ENCODE results near the gene SMURF1. TPM values are rescaled to one million over a fixed set of nuclear protein-coding genes. Genes with fewer than 3 reads are reported as not detected.
"Not testable (repeated sequence)": the region's sequence is repeated elsewhere in the genome, so short reads cannot be mapped to it uniquely, and the experiment has no call there.

The SMURF1 gene
- total RNA-seq, 1 donor from 2014 or later, result 9.0 TPM

DNA sequence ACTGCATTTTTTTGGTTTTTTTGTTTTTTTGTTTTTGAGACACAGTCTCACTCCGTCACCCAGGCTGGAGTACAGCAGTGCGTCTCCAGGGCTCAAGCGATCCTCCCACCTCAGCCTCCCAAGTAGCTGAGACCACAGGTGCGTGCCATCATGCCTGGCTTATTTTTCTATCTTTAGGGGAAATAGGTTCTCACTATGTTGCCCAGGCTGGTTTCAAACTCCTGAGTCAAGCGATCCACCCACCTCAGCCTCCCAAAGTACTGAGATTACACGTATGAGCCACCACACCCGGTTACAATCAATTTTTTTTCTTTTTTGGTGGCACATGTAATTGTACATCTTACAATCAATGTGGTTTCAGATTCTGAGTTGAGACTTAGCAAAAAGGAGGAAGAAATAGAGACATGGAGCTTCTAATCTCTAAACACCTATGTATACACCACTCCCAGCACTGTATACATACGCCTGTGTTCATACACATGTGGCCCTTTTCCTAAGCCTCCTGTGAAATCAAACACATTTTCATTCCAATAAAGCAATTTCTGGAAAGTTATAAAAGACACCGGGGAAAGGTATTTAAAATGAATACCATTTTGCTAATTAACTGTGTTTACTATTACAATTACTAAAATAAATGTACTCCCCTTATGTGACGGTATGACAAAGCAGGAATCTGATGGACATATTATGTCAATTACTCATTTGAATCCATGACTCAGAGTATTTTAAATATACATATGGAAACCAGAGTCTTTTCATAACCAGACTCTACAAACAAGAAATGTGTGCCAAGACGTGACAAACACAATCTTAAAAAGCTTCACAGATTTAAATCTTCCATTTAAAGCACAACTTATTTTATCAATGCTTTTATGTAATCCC, 40.9 kb downstream of the SMURF1 start:
- ATAC-seq (ENCODE audit: poor library complexity) (no peak), DNase-seq (no peak)
- intact Hi-C loops (cut with DNase I), result no loop called here

DNA sequence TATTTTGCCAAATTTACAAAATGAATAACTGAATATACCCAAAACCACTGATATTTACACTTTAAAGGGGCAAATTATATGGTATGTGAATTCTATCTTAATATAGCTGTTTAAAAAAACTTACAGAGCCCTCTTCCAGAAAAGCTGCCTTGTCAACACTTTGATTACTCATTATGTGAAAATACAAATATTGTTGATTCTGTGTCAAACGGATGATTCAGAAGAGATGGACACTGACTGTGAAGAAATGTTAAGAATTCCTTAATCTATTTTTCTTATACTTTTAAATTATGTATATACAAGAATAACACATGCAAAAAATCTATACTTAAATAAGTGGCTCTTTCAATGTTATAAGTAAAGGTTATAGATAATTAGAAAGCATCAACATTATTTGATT, 41.5 kb downstream of the SMURF1 start:
- intact Hi-C loops (cut with DNase I), result no loop called here
- no peak for DNase-seq
- no peak for ATAC-seq (ENCODE audit: poor library complexity)

DNA sequence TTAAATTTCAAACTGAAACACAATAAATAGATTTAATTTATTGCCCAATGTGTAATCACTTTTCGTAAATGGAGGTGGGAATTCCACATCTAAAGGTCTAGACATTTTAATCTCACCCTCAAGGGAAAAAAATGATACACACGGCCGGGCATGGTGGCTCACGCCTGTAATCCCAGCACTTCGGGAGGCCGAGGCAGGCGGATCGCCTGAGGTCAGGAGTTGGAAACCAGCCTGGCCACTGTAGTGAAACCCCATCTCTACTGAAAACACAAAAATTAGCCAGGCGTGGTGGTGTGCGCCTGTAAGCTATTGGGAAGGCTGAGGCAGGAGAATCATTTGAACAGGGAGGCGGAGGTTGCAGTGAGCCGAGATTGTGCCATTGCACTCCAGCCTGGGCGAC, 42.4 kb downstream of the SMURF1 start:
- ATAC-seq (ENCODE audit: poor library complexity); intact Hi-C loops (cut with DNase I); DNase-seq: not testable (repeated sequence)

DNA sequence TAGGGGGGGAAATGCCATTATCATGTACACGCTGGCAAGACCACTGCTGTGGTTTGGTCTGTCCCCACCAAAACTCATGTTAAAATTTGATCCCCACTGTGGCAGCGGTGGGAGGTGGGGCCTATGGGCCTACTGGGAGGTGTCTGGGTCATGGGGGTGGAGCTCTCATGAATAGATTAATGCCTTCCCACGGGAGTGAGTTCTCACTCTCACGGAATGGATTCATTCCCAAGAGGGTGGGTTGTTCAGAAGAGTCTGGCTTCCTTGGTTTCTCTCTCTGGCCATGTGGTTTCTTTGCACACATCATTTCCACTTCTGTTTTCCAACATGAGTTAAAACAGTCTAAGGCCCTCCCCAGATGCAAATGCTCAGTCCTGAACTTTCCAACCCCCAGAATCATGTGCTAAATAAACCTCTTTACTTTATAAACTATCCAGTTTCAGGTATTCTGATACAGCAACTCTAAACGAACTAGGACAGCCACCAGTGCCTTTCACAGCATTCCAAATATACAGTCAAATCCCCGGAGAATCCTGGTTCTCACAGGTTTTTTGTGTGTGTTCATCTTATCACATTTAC, 44.3 kb downstream of the SMURF1 start:
- DNase-seq, result no peak

DNA sequence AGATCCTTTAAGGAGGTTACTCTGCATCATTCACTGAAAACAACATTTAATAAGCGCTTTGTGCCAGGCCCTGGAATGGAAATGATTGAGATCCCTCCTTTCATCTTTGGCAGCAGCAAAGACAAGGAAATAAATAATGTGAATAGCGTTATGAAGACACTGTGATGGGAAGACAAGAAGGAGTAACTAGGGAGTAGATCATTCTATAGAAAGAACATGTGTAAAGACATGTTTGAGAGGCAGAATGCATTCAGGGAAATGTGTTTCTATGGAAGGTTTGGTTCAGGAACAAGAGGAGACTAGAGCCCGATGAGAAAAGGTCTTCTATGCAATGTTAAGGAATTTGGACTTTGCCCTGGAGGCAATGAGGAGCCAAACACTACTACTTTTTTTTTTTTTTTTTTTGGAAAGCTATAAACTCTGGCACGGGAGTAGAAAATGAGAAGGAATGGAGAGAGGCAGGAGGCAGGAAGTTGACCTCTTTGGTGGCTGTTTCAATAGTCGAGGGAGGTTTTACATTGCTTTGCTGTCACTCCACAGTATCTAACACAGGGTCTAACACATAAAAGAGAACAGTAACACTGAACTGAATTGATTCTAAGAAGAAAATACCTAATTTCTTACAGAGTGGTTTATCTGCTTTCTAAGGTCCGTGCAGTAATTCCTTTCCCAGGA, 44.9 kb downstream of the SMURF1 start:
- DNase-seq (no peak), ATAC-seq (ENCODE audit: poor library complexity) (peak; percentile 41)
- intact Hi-C loops (cut with DNase I), result no loop called here

More for the DNA sequence above, 44.3 kb downstream of the SMURF1 start:
- peak; percentile 38 for ATAC-seq (ENCODE audit: poor library complexity)
- intact Hi-C loops (cut with DNase I), result no loop called here

DNA sequence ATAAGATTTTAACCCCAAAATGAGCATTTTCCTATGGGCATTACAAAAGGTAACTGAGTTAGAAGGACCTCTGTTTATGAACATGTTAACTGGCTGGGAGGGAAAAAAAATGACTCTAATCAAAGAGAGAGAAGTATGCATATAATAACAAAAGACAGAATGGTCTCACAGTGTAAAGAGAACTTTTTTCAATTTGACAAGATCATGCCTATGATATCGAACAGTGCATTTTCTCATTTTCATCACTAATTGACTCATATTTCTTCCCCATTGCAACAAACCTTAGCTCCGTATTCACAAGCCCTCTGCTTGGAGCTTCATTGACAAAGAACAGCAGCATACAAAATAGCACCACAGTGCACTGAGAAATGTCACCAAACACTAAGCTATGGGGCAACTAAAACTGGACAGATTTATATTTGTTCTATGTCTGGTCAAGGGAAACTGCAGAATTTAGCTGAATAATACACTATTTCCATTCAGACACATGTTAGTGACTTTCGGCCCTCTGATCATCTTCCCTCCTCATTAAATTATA, 45.6 kb downstream of the SMURF1 start:
- ATAC-seq (ENCODE audit: poor library complexity), result no peak
- intact Hi-C loops (cut with DNase I), result no loop called here
- DNase-seq, result no peak

DNA sequence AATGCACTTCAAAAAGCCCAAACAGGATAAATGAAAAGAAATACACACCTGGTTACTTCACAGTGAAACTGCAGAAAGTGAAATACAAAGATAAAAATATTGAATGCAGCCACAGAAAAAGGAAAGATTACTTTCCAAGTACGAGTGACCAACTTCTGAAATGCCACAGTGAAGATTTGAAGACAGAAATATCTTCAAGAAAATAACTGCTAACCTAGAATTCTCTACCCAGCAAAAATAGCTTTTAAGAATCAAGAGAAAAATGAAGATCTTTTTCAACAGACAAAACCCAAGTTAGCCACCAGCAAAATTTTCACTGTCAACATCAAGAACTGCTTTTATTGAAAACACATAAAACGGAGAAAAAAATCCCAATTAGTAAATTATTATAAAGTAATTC, 46.2 kb downstream of the SMURF1 start:
- no peak for ATAC-seq (ENCODE audit: poor library complexity)
- intact Hi-C loops (cut with DNase I), result no loop called here

DNA sequence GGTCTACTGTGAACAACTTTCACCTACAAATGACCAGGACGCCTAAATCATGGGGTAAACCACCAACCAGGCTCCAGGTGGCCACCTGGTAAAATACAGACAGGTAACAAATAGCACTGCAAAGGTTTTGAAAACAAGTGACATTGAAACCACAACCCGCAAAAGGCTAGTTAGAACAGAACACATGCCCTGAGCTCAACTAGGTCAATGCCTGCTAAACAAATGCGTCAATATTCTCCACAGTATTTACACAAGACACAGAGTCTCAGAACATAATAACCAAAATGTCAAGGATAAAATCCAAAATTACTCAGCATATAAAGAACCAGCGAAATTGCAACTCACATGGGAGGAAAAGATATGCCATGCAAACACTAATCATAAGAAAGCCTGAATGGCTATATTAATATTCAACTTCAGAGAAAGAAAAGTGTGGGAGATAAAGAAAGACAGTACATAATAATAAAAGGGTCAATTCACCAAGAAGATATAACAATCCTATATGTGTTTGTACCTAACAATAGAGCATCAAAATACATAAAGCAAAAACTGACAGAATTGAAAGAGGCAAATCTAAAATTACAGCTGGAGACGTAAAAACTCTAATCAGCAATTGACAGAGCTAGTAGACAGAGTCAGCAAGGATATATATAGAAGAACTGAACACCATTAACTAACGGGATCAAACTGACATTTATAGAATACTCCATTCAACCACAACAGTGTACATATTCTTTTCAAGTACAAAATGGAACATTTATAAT, 47.6 kb downstream of the SMURF1 start:
- DNase-seq, result no peak
- intact Hi-C loops (cut with DNase I), result no loop called here
- ATAC-seq (ENCODE audit: poor library complexity), result peak; percentile 75

More for the DNA sequence above, 46.2 kb downstream of the SMURF1 start:
- no peak for DNase-seq

DNA sequence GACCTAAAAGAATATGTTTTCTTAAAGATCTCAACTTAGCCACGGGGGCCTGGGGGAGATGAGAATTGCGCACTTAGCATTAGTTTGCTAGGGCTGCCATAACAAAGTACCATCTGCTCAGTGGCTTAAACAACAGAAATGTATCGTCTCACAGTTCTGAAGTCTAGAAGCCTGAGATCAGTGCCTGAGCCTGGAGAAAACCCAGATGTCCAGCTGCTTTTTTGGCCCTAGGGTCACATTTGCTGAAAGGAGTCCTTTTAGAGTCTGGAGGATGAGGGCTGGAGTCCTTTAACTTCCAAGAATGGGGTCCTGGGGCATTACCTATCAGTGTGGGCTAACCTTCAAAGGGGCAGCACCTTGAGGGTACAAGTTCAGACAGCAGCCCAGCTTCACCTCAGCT, 48.2 kb downstream of the SMURF1 start:
- no peak for DNase-seq
- ATAC-seq (ENCODE audit: poor library complexity), result peak; percentile 70
- intact Hi-C loops (cut with DNase I), result no loop called here

DNA sequence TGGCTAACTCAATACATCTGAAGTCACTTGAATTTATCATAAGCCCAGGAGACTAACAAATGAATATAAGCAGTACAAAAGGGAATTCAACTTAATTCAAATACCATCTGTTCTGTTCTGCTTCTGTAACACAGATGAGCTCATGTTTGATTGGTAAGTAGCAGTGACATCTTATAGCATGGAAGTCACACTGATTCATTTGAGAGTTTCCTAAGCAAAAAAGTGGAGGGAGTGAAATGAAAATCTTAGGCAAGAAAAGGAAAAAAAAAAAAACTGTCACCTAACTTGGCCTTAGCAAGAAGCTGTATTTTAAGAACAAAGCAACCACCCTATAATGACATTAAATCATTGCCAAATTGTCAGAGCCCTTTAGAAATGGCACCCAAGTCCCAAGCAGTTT, 49.5 kb downstream of the SMURF1 start:
- intact Hi-C loops (cut with DNase I), result no loop called here
- ATAC-seq (ENCODE audit: poor library complexity) (no peak), DNase-seq (no peak)

DNA sequence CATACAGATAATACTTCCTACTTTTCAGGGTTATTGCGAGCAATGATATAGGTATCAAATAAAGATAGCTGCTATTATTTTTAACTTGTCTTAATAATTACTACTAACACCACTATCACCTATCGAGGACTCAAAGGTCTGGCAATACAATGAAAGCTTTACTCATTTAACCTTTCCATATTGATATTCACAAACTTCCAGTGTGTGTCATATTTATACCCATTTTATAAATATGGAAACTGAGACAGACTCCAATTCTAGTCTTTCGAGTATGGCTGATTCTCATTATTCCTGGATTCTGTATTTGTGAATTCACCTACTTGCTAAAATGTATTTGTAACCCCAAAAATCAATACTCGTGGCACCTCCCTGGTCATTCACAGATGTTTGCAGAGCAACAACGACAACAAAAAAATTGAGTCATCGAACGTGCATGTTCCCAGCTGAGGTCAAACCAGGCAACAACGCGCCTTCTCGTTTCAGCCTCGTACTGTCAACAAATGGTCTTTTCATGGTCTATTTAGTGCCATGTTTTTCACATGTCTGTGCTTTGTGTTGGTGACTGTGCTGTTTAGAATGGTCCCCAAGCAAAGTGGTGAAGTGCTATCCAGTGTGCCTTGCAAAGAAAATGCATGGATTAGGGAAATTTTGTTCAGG, 51.7 kb downstream of the SMURF1 start:
- intact Hi-C loops (cut with DNase I), result no loop called here
- no peak for ATAC-seq (ENCODE audit: poor library complexity)

DNA sequence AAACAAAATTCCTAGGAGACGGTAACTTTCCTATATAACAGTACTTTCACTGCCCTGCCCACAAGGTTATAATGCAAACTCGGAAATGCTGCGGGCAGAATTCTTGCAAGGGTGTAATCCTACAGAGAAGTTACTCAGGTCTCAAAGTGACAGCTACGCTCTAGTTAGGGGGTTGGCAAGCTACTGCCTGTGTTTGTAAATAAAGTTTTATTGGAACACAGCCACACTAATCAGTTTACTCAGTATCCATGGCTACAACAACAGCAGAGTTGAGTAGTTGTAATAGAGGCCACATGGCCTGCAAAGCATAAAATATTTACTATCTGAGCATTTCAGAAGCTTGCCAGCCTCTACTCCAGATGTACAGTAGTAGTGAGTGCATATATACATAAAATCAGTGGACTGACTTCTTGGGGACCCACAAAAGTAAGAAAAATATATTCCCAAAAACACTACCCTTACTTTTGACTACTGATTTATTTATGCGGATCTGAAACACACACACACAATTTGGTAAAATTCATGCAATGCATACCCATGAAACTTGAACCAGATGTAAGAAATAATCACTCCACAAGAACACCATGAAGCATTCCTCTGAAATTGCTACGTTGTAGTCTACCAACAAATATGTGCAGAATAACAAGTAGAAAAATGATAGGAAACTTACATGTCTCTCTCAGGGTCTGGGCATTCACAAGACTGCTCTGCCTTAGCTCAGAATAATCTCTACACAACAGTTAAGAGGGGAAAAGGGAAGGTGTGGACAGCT, 53.0 kb downstream of the SMURF1 start:
- ATAC-seq (ENCODE audit: poor library complexity) (no peak), DNase-seq (no peak)
- intact Hi-C loops (cut with DNase I), result no loop called here

More for the DNA sequence above, 51.7 kb downstream of the SMURF1 start:
- DNase-seq, result no peak

DNA sequence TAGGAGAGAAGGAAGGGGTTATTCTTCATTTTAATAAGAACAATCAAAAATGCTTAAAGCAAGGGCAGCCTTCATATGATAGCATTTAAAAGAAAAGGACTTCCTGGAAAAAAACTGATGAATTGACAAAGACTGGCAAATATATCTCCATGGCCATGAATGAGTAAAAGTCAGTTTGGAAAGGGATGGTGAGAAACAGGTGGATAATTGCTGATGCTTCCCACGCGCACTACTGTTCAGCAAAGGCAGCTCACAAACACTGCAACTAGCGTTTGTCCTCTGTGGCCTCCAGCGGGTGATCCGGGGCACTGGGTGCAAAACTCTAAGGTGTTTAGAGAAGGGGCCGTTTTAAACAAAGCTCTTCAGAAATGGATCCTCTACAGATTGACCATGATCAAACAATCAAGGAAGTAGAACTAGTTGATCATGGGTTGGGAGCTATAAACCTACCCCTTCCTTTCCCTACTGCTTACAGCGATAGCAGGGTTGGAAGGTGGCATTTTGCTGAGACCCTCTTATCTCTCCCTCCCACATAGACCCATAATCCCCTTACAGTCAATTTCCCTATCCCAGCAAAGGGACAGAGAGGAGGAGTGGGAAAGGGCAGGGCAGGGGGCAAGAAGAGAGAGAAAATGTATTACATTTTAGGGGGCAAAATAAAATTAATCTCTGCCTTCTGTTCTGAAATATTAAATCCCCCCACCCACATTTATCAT, 53.8 kb downstream of the SMURF1 start:
- DNase-seq (no peak), ATAC-seq (ENCODE audit: poor library complexity) (no peak)
- intact Hi-C loops (cut with DNase I), result no loop called here

DNA sequence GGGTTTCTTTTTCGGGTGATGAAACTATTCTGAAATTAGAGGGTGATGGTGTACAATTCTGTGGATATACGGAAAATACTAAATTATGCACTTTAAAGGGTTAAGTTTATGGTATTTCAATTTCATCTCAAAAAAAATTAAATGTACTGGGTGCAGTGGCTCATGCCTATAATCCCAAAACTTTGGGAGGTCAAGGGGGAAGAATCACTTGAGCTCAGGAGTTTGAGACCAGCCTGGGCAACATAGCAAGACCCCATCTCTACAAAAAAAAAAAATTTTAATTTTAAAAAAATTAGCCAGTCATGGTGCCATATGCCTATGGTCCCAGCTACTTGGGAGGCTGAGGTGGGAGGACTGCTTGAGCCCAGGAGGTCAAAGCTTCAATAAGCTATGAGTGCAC, 57.0 kb downstream of the SMURF1 start:
- ATAC-seq (ENCODE audit: poor library complexity) (no peak), DNase-seq (no peak)
- intact Hi-C loops (cut with DNase I), result no loop called here

DNA sequence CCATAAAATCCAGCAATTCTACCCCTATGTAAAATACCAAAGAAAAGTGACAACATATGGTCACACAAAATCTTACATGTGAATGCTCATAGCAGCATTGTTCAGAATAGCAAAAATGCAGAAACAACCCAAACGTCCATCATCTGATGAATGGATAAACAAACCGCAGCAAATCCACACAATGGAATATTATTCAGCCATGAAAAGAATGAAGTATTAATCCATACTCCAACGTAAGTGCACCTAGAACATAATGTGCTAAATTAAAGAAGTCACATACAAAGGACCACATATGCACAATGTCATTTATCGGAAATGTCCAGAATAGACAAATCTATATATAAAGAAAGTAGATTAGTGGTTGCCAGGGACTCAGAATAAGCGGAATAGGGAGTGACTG, 57.4 kb downstream of the SMURF1 start:
- DNase-seq (no peak), ATAC-seq (ENCODE audit: poor library complexity) (no peak)
- intact Hi-C loops (cut with DNase I), result no loop called here

DNA sequence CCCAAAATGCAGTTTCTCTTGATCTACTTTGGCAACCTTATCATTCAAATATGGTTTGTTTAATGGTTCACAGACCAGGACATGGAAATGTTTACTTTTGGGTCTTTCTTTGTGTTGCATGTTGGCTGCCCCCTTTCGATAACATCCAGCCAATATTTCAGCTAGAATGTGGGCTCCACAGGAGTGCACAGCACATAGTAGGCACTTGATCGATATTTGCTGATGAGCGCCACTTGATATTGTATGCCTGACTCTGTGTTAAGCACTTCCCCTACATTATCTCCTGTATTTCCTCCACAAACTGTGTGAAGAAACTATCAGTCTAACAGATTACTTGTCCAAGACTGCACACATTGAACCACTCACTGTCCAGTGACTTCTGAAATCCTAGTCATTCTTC, 60.2 kb downstream of the SMURF1 start:
- DNase-seq, result no peak
- no peak for ATAC-seq (ENCODE audit: poor library complexity)
- intact Hi-C loops (cut with DNase I), result no loop called here

DNA sequence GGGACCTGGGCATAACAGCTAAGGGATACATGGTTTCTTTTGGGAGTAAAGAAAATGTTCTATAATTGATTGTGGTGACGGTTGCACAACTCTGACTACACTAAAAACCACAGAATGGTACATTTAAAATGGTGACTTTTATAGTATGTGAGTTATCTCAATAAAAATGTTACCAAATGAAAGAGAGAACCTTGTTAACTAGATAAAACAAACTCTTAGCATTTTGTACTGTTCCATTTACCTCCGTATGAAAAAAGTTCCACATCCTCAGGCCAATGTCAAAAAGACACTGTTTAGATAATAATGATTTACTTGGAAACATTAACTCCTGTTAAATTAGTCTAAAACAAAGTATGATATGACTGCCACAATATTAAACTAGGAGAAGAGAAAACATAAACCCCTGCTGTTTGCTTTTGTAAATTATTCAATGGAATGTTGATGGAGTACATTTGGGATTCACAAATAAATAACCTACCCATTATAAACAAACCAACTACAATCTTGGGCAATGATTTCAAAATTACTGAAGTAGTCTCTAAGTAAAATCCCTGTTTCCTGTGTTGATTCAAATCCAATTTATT, 60.7 kb downstream of the SMURF1 start:
- DNase-seq, result no peak
- ATAC-seq (ENCODE audit: poor library complexity), result no peak
- intact Hi-C loops (cut with DNase I), result no loop called here

Data from Right ventricle myocardium superior (tissue), 1 donor.